HG02763 (cell line): ENCODE results near the gene TAF1B.
"Not testable (repeated sequence)": the region's sequence is repeated elsewhere in the genome, so short reads cannot be mapped to it uniquely, and the experiment has no call there.

ENCODE experiments used
- ATAC-seq: cut with Tn5 transposase; IDR thresholded peaks from one replicate; pipeline ENCODE4 v1.9.1; 2021; ENCODE audit warnings: mild to moderate bottlenecking, moderate library complexity; ENCODE audit not compliant: unreplicated experiment

TAF1B gene

GRCh38 chr2:9879455-9880194 is 36.4 kb downstream of the TAF1B start:
- no peak for ATAC-seq

- no peak for ATAC-seq
Observed at GRCh38 chr2:9883897-9884296, 40.6 kb downstream of the TAF1B start.

GRCh38 chr2:9884436-9884835 is 41.2 kb downstream of the TAF1B start:
- no peak for ATAC-seq

GRCh38 chr2:9885036-9885684 is 41.9 kb downstream of the TAF1B start:
- no peak for ATAC-seq

- ATAC-seq: no peak
Observed at GRCh38 chr2:9887513-9887912, 44.2 kb downstream of the TAF1B start.

GRCh38 chr2:9889812-9890261 is 46.6 kb downstream of the TAF1B start:
- ATAC-seq: no peak

GRCh38 chr2:9892236-9892635 is 49.0 kb downstream of the TAF1B start:
- ATAC-seq: no peak

- no peak for ATAC-seq
Observed at GRCh38 chr2:9895669-9896590, 52.7 kb downstream of the TAF1B start.

GRCh38 chr2:9897331-9897737 is 54.1 kb downstream of the TAF1B start:
- ATAC-seq: peak; percentile 51

- no peak for ATAC-seq
Observed at GRCh38 chr2:9897846-9898245, 54.6 kb downstream of the TAF1B start.

- ATAC-seq: no peak
Observed at GRCh38 chr2:9905413-9905812, 62.1 kb downstream of the TAF1B start.

GRCh38 chr2:9907402-9907801 is 64.1 kb downstream of the TAF1B start:
- ATAC-seq: no peak

GRCh38 chr2:9908639-9909038 is 65.4 kb downstream of the TAF1B start:
- ATAC-seq: no peak

- no peak for ATAC-seq
Observed at GRCh38 chr2:9909106-9909505, 65.8 kb downstream of the TAF1B start.

- ATAC-seq: no peak
Observed at GRCh38 chr2:9910699-9911098, 67.4 kb downstream of the TAF1B start.

GRCh38 chr2:9912468-9912867 is 69.2 kb downstream of the TAF1B start:
- ATAC-seq: no peak

- peak; percentile 96 for ATAC-seq
Observed at GRCh38 chr2:9914384-9915065, 71.3 kb downstream of the TAF1B start.

- ATAC-seq: no peak
Observed at GRCh38 chr2:9918275-9918674, 75.0 kb downstream of the TAF1B start.

- ATAC-seq: no peak
Observed at GRCh38 chr2:9919512-9919911, 76.2 kb downstream of the TAF1B start.

GRCh38 chr2:9927020-9927419 is 83.7 kb downstream of the TAF1B start:
- ATAC-seq: not testable (repeated sequence)

- no peak for ATAC-seq
Observed at GRCh38 chr2:9937258-9937657, 94.0 kb downstream of the TAF1B start.
